Measurements from ENCODE around the gene OR13C5. TPM values are rescaled to one million over a fixed set of nuclear protein-coding genes. Genes with fewer than 3 reads are reported as not detected.

OR13C5 gene
- total RNA-seq, 2 experiments from 2014 or later, result not detected

DNA sequence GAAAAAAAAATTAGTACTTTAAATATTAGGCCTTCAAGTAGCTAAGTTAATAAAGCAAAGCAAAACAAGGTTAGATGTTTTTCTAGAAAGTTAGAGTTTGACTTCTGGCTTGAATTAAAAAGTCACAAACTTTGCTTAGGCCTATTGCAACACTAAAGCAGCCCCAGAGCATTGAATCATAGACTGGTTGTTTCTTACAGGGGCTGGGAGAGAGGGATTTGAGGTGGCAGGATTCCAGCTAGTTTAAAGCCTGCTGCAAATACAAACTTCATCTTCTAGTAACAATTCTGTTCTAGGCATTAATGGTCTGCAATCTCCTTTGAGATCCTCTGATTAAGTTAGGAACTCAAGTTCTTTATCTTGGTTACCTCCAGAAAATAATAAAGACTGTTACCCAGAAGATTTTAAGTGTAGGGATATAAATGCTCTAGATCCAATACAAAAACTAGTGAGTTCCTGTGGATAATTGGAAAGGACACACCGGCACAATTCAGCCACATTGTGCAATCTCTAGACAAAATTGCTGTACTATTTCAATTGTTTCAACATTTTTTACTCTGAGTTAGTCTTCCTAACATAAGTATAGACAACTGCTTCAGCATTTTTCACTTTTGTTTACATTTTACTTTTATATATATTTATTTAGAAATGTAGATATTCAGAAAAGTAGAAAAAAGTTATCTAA, 12.6 kb downstream of the OR13C5 start:
- Mint-ChIP-seq H3K36me3 (no peaks in the 10 kb centered on the region), H3K9me3 (no peaks in the 10 kb centered on the region)

GRCh38 chr9:104580562-104580961, 18.7 kb downstream of the OR13C5 start:
- Mint-ChIP-seq H3K27ac (no peak overlapping the region), H3K36me3 (no peaks in the 10 kb centered on the region), H3K4me1 (ENCODE audit: low read depth) (no peaks in the 10 kb centered on the region), H3K4me3 (no peak overlapping the region), H3K9me3 (no peaks in the 10 kb centered on the region), H3K27me3 (peaks cover 1% of the 10 kb centered on the region)
- DNase-seq, result no peak
- intact Hi-C loops (cut with micrococcal nuclease), result no loop called here
- POLR2A ChIA-PET, result no interaction called here
- CTCF ChIA-PET, result no interaction called here

More for the DNA sequence above, 12.6 kb downstream of the OR13C5 start:
- Mint-ChIP-seq H3K4me3 (no peak overlapping the region), H3K27me3 (no peaks in the 10 kb centered on the region), H3K27ac (no peak overlapping the region), H3K4me1 (ENCODE audit: low read depth) (no peaks in the 10 kb centered on the region)
- DNase-seq, result no peak
- ChIA-PET CTCF (no interaction called here), POLR2A (no interaction called here)
- intact Hi-C loops (cut with micrococcal nuclease), result no loop called here

- Mint-ChIP-seq H3K27ac (no peak overlapping the region), H3K4me3 (no peak overlapping the region), H3K4me1 (ENCODE audit: low read depth) (no peaks in the 10 kb centered on the region), H3K36me3 (no peaks in the 10 kb centered on the region), H3K27me3 (peaks cover 1% of the 10 kb centered on the region), H3K9me3 (peaks cover 13% of the 10 kb centered on the region)
- no peak for DNase-seq
- intact Hi-C loops (cut with micrococcal nuclease), result no loop called here
- POLR2A ChIA-PET, result interaction anchor here (0.6 kb wide), 1 partner anchor 692 kb away, joined by 3 read pairs; no protein-coding TSS in a partner anchor
- CTCF ChIA-PET, result no interaction called here
Measured at GRCh38 chr9:104577263-104577662, 21.9 kb downstream of the OR13C5 start.

- DNase-seq, result no peak
- Mint-ChIP-seq H3K27me3 (no peaks in the 10 kb centered on the region), H3K4me1 (ENCODE audit: low read depth) (no peaks in the 10 kb centered on the region), H3K4me3 (no peak overlapping the region), H3K9me3 (peaks cover 18% of the 10 kb centered on the region), H3K36me3 (no peaks in the 10 kb centered on the region), H3K27ac (no peak overlapping the region)
- ChIA-PET POLR2A (no interaction called here), CTCF (no interaction called here)
- intact Hi-C loops (cut with micrococcal nuclease), result no loop called here
Measured at GRCh38 chr9:104575456-104575855, 23.8 kb downstream of the OR13C5 start.

DNA sequence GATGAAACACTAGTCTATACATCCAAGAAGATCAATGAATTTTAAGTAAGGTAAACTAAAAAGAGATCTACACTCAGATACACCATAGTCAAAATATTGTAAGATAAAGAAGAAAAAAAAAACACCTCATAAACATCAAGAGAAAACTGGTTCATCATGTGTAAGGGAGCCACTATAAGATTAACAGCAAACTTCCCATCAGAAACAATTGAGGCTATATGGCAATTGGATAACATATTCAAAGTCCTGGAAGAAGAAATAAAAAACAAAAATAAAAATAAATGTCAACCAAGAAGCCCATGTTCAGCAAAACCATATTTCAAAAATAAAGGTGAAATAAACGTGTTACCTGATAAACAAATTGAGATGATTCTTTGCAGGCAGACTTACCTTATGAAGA, 26.6 kb downstream of the OR13C5 start:
- CTCF ChIA-PET, result no interaction called here
- intact Hi-C loops (cut with micrococcal nuclease), result no loop called here
- Mint-ChIP-seq H3K27ac (no peak overlapping the region), H3K27me3 (no peaks in the 10 kb centered on the region), H3K4me1 (ENCODE audit: low read depth) (no peaks in the 10 kb centered on the region), H3K4me3 (no peak overlapping the region), H3K36me3 (no peaks in the 10 kb centered on the region), H3K9me3 (peaks cover 18% of the 10 kb centered on the region)
- POLR2A ChIA-PET, result no interaction called here
- DNase-seq, result no peak

- DNase-seq, result no peak
- intact Hi-C loops (cut with micrococcal nuclease), result no loop called here
- POLR2A ChIA-PET, result no interaction called here
- H3K27me3 Mint-ChIP-seq, result no peaks in the 10 kb centered on the region
- H3K27ac Mint-ChIP-seq, result no peak within 1 kb of the TSS
- H3K4me1 Mint-ChIP-seq (ENCODE audit: low read depth), result no peaks in the 10 kb centered on the region
- CTCF ChIA-PET, result no interaction called here
- H3K4me3 Mint-ChIP-seq, result no peak within 1 kb of the TSS
- no peaks in the 10 kb centered on the region for H3K36me3 Mint-ChIP-seq
- H3K9me3 Mint-ChIP-seq, result peaks cover 18% of the 10 kb centered on the region
Measured at GRCh38 chr9:104568868-104569267, 30.3 kb downstream of the OR13C5 start, which contains the start of gene OR13C8. OR13C8 (plus strand) TSS chr9:104569168; CDS start chr9:104569168, 0 bp downstream.

DNA sequence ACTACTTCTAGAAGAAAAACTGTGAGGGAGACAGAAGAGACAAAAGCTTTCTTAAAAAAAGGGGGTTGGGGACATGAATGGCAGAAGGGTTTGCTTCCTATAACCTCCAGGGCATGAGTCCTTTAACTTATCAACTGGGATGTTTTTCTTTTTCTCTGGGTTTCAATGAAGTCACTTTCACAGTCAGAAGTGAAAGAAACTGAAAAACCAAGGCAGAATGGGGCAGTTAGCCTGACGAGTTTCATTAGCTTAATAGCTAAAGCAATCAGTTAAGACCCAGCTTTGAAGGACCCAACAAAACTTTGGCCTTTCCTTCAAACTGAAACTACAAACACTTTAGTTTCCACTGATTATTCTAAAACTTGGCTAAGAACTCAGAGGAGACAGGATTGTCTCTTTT, 34.9 kb downstream of the OR13C5 start:
- intact Hi-C loops (cut with micrococcal nuclease), result no loop called here
- Mint-ChIP-seq H3K27me3 (no peaks in the 10 kb centered on the region), H3K36me3 (no peaks in the 10 kb centered on the region), H3K4me1 (ENCODE audit: low read depth) (no peaks in the 10 kb centered on the region), H3K9me3 (no peaks in the 10 kb centered on the region), H3K27ac (no peak overlapping the region), H3K4me3 (no peak overlapping the region)
- POLR2A ChIA-PET, result no interaction called here
- CTCF ChIA-PET, result no interaction called here
- no peak for DNase-seq

- DNase-seq, result no peak
- no peak overlapping the region for H3K27ac Mint-ChIP-seq
- H3K27me3 Mint-ChIP-seq, result no peaks in the 10 kb centered on the region
- H3K36me3 Mint-ChIP-seq, result no peaks in the 10 kb centered on the region
- H3K4me1 Mint-ChIP-seq (ENCODE audit: low read depth), result no peaks in the 10 kb centered on the region
- H3K9me3 Mint-ChIP-seq, result peaks cover 4% of the 10 kb centered on the region
- CTCF ChIA-PET, result no interaction called here
- intact Hi-C loops (cut with micrococcal nuclease), result no loop called here
- no peak overlapping the region for H3K4me3 Mint-ChIP-seq
- POLR2A ChIA-PET, result no interaction called here
Measured at GRCh38 chr9:104556830-104557634, 42.2 kb downstream of the OR13C5 start.

- H3K27me3 Mint-ChIP-seq, result no peaks in the 10 kb centered on the region
- no peak overlapping the region for H3K4me3 Mint-ChIP-seq
- DNase-seq, result no peak
- peaks cover 4% of the 10 kb centered on the region for H3K9me3 Mint-ChIP-seq
- CTCF ChIA-PET, result interaction anchor here (0.6 kb wide), 1 partner anchor 133 kb away, joined by 3 read pairs; no protein-coding TSS in a partner anchor
- no peak overlapping the region for H3K27ac Mint-ChIP-seq
- H3K36me3 Mint-ChIP-seq, result no peaks in the 10 kb centered on the region
- no peaks in the 10 kb centered on the region for H3K4me1 Mint-ChIP-seq (ENCODE audit: low read depth)
- POLR2A ChIA-PET, result no interaction called here
- intact Hi-C loops (cut with micrococcal nuclease), result no loop called here
Measured at GRCh38 chr9:104555521-104555920, 43.7 kb downstream of the OR13C5 start.

DNA sequence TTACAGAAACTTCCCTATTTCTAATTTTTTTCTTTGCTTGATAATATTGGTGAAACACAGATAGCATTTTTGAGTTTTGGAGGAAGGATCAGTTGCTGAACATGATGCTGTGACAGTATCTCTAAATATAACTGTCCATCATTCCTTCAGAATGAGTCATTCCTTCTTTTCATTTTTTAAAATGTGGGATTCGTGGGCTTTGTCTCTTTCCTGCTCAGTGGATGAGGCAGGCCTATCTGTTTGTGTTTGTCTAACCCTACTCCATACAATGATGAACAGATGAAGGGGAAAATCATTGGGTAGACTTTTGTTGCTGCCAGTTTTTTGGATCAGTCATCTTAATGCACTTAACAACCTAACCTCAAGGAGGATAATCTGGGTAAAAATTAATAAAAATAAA, 46.0 kb downstream of the OR13C5 start:
- Mint-ChIP-seq H3K36me3 (no peaks in the 10 kb centered on the region), H3K4me1 (ENCODE audit: low read depth) (no peaks in the 10 kb centered on the region), H3K27ac (no peak overlapping the region), H3K9me3 (peaks cover 4% of the 10 kb centered on the region), H3K4me3 (no peak overlapping the region), H3K27me3 (no peaks in the 10 kb centered on the region)
- CTCF ChIA-PET, result no interaction called here
- POLR2A ChIA-PET, result no interaction called here
- no peak for DNase-seq
- intact Hi-C loops (cut with micrococcal nuclease), result no loop called here

Other genes with a start within 250 kb of the OR13C5 start
- gene OR13F1, start 95.2 kb downstream of the OR13C5 start, total RNA-seq, result not detected
- not detected for gene OR13C4, start 72.2 kb downstream of the OR13C5 start, total RNA-seq
- gene OR13C3, start 62.6 kb downstream of the OR13C5 start, total RNA-seq, result not detected
- gene OR13C8, start 30.2 kb downstream of the OR13C5 start, total RNA-seq, result not detected
- gene OR13C2, start 6.2 kb upstream of the OR13C5 start, total RNA-seq, result not detected
- not detected for gene OR13C9, start 18.8 kb upstream of the OR13C5 start, total RNA-seq
- not detected for gene OR13D1, start 95.1 kb upstream of the OR13C5 start, total RNA-seq
- 10 to 100 TPM; 11.1 to 12.5 TPM for gene NIPSNAP3A, start 148.3 kb upstream of the OR13C5 start, total RNA-seq
- gene NIPSNAP3B, start 164.7 kb upstream of the OR13C5 start, total RNA-seq, result under 1 TPM; 0.33 to 0.58 TPM